WTC11 (cell line): ENCODE data around the gene KLK15. TPM values are rescaled to one million over a fixed set of nuclear protein-coding genes. Genes with fewer than 3 reads are reported as not detected.

Experiments used
- ATAC-seq: fragments of 200-7000 bp; cut with Tn5 transposase; 2 replicates; pipeline ENCODE4 v1.10.0; 2021; ENCODE audit warnings: mild to moderate bottlenecking, moderate library complexity
- CTCF ChIA-PET: fragments of 300-600 bp; sonication (Branson Sonifier 250); formaldehyde crosslinking; loops from one replicate; lab custom pipeline; 2021; ENCODE audit warnings: antibody characterized with exemption; lab: Charles Lee
- POLR2A ChIA-PET: fragments of 350-600 bp; sonication (Branson Sonifier 250); formaldehyde crosslinking; loops from one replicate; lab custom pipeline; 2021; ENCODE audit warnings: antibody characterized with exemption; lab: Charles Lee
- DNase-seq: peaks from one replicate; pipeline ENCODE4 v3.0.0; 2021; ENCODE audit warnings: low spot score
- H3K27ac Mint-ChIP-seq: 2 replicates; pipeline ENCODE4 v1.8.0; 2021; ENCODE audit warnings: mixed read lengths
- H3K27me3 Mint-ChIP-seq: 2 replicates; pipeline ENCODE4 v1.8.0; 2021; ENCODE audit warnings: low read depth, mild to moderate bottlenecking, moderate library complexity, mixed read lengths
- H3K36me3 Mint-ChIP-seq: 2 replicates; pipeline ENCODE4 v1.8.0; 2021; ENCODE audit warnings: mixed read lengths
- H3K4me1 Mint-ChIP-seq: 2 replicates; pipeline ENCODE4 v1.8.0; 2022; ENCODE audit warnings: mixed read lengths
- H3K4me3 Mint-ChIP-seq: 2 replicates; pipeline ENCODE4 v1.8.0; 2021; ENCODE audit warnings: mild to moderate bottlenecking, moderate library complexity, mixed read lengths
- H3K9me3 Mint-ChIP-seq: 2 replicates; pipeline ENCODE4 v1.8.0; 2021; ENCODE audit warnings: mixed read lengths
- CREM ChIP-seq: sonication (generic); formaldehyde crosslinking; IDR thresholded peaks from 2 replicates; pipeline ENCODE4 v1.8.1; 2022; ENCODE audit warnings: mild to moderate bottlenecking, missing genetic modification reagents, moderate library complexity
- ELF4 ChIP-seq: sonication (generic); formaldehyde crosslinking; IDR thresholded peaks from 2 replicates; pipeline ENCODE4 v1.8.1; 2022; ENCODE audit warnings: low read depth, mild to moderate bottlenecking, moderate library complexity, missing genetic modification reagents
- FOXJ3 ChIP-seq: sonication (generic); formaldehyde crosslinking; IDR thresholded peaks from 2 replicates; pipeline ENCODE4 v1.9.0; 2021; ENCODE audit warnings: missing genetic modification reagents, mild to moderate bottlenecking, borderline replicate concordance
- OVOL2 ChIP-seq: fragments of 250-450 bp; sonication (Bioruptor Pico); IDR thresholded peaks from 2 replicates; pipeline ENCODE4 v1.9.0; 2021; ENCODE audit warnings: mild to moderate bottlenecking, borderline replicate concordance
- SP1 ChIP-seq: sonication (generic); formaldehyde crosslinking; conservative IDR thresholded peaks from 2 replicates; pipeline ENCODE4 v1.8.1; 2022; ENCODE audit warnings: missing genetic modification reagents
- TP53 ChIP-seq: sonication (generic); formaldehyde crosslinking; IDR thresholded peaks from 2 replicates; pipeline ENCODE4 v1.8.1; 2023; ENCODE audit warnings: mild to moderate bottlenecking, missing genetic modification reagents
- ZNF121 ChIP-seq: sonication (generic); formaldehyde crosslinking; IDR thresholded peaks from 2 replicates; pipeline ENCODE4 v1.8.0; 2023; ENCODE audit warnings: missing genetic modification reagents
- ZNF416 ChIP-seq: fragments of 250-450 bp; sonication (Bioruptor Pico); IDR thresholded peaks from 2 replicates; pipeline ENCODE4 v1.9.0; 2021; ENCODE audit warnings: mild to moderate bottlenecking, inconsistent platforms
- total RNA-seq: library from RNA; stranded (reverse); gene quantifications from 3 replicates; pipeline ENCODE4 v1.2.3, GENCODE V29; 2021
- TF ChIP-seq, protein P1 (sequence below): sonication (generic); formaldehyde crosslinking; IDR thresholded peaks from 2 replicates; pipeline ENCODE4 v1.8.1; 2023; ENCODE audit warnings: mild to moderate bottlenecking, missing genetic modification reagents, moderate library complexity
- TF ChIP-seq, protein P2 (sequence below): sonication (generic); formaldehyde crosslinking; IDR thresholded peaks from 2 replicates; pipeline ENCODE4 v1.8.0; 2022; ENCODE audit warnings: missing genetic modification reagents
- TF ChIP-seq, protein P3 (sequence below): sonication (generic); formaldehyde crosslinking; IDR thresholded peaks from 2 replicates; pipeline ENCODE4 v1.8.0; 2022; ENCODE audit warnings: mild to moderate bottlenecking, missing genetic modification reagents
- TF ChIP-seq, protein P4 (sequence below): sonication (generic); formaldehyde crosslinking; IDR thresholded peaks from 2 replicates; pipeline ENCODE4 v1.8.1; 2023; ENCODE audit warnings: mild to moderate bottlenecking, moderate library complexity, missing genetic modification reagents
- TF ChIP-seq, protein P5 (sequence below): sonication (generic); formaldehyde crosslinking; conservative IDR thresholded peaks from 2 replicates; pipeline ENCODE4 v1.8.1; 2022; ENCODE audit warnings: mild to moderate bottlenecking, missing genetic modification reagents
- TF ChIP-seq, protein P6 (sequence below): sonication (generic); formaldehyde crosslinking; IDR thresholded peaks from 2 replicates; pipeline ENCODE4 v1.8.1; 2023; ENCODE audit warnings: mild to moderate bottlenecking, missing genetic modification reagents, moderate library complexity
- TF ChIP-seq, protein P7 (sequence below): sonication (generic); formaldehyde crosslinking; IDR thresholded peaks from 2 replicates; pipeline ENCODE4 v1.8.1; 2022; ENCODE audit warnings: low read depth, missing genetic modification reagents, borderline replicate concordance
- TF ChIP-seq, protein P8 (sequence below): sonication (generic); formaldehyde crosslinking; conservative IDR thresholded peaks from 2 replicates; pipeline ENCODE4 v1.8.1; 2023; ENCODE audit warnings: mild to moderate bottlenecking, low read depth, missing genetic modification reagents, moderate library complexity
- TF ChIP-seq, protein P9 (sequence below): sonication (generic); formaldehyde crosslinking; IDR thresholded peaks from 2 replicates; pipeline ENCODE4 v1.8.0; 2022; ENCODE audit warnings: mild to moderate bottlenecking, missing genetic modification reagents

KLK15 gene
- total RNA-seq, 1 experiment from 2014 or later, result not detected

DNA sequence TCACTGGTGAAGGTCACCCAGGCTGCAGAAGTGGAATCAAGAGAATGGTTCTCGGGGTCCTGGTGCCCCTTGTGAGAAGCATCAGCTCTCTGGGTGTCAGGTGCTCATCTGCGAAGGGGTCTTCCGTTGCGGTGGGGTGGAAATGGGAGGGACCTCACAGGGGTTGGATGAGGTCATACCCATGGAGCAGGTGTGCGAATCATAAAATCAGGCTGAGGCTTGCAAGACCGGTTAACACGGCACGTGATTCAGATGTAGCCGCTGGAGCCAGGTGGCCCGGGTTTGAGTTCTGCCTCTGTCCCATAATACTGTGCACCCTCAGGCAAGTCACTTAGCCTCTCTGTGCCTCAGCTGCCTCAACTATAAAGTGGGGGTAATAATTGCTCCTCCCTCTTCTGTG is 3.9 kb upstream of the KLK15 start:
- DNase-seq (no peak), ATAC-seq (no peak)
- Mint-ChIP-seq H3K27me3 (peaks cover 75% of the 10 kb centered on the region), H3K36me3 (no peaks in the 10 kb centered on the region), H3K9me3 (no peaks in the 10 kb centered on the region), H3K4me3 (peak overlapping the region; percentile 83), H3K4me1 (peaks cover 18% of the 10 kb centered on the region), H3K27ac (no peak overlapping the region)
- TF ChIP-seq, protein P1, sequence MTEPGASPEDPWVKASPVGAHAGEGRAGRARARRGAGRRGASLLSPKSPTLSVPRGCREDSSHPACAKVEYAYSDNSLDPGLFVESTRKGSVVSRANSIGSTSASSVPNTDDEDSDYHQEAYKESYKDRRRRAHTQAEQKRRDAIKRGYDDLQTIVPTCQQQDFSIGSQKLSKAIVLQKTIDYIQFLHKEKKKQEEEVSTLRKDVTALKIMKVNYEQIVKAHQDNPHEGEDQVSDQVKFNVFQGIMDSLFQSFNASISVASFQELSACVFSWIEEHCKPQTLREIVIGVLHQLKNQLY, result no peak
- no peak for TF ChIP-seq FOXJ3 (CRISPR knock-in tag)
- TF ChIP-seq, protein P2, sequence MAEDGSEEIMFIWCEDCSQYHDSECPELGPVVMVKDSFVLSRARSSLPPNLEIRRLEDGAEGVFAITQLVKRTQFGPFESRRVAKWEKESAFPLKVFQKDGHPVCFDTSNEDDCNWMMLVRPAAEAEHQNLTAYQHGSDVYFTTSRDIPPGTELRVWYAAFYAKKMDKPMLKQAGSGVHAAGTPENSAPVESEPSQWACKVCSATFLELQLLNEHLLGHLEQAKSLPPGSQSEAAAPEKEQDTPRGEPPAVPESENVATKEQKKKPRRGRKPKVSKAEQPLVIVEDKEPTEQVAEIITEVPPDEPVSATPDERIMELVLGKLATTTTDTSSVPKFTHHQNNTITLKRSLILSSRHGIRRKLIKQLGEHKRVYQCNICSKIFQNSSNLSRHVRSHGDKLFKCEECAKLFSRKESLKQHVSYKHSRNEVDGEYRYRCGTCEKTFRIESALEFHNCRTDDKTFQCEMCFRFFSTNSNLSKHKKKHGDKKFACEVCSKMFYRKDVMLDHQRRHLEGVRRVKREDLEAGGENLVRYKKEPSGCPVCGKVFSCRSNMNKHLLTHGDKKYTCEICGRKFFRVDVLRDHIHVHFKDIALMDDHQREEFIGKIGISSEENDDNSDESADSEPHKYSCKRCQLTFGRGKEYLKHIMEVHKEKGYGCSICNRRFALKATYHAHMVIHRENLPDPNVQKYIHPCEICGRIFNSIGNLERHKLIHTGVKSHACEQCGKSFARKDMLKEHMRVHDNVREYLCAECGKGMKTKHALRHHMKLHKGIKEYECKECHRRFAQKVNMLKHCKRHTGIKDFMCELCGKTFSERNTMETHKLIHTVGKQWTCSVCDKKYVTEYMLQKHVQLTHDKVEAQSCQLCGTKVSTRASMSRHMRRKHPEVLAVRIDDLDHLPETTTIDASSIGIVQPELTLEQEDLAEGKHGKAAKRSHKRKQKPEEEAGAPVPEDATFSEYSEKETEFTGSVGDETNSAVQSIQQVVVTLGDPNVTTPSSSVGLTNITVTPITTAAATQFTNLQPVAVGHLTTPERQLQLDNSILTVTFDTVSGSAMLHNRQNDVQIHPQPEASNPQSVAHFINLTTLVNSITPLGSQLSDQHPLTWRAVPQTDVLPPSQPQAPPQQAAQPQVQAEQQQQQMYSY, result no peak
- no peak for TF ChIP-seq TP53
- TF ChIP-seq CREM, result no peak
- TF ChIP-seq SP1 (CRISPR knock-in tag), result no peak
- TF ChIP-seq, protein P3, sequence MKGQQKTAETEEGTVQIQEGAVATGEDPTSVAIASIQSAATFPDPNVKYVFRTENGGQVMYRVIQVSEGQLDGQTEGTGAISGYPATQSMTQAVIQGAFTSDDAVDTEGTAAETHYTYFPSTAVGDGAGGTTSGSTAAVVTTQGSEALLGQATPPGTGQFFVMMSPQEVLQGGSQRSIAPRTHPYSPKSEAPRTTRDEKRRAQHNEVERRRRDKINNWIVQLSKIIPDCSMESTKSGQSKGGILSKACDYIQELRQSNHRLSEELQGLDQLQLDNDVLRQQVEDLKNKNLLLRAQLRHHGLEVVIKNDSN (CRISPR knock-in tag), result no peak
- TF ChIP-seq ZNF121 (CRISPR knock-in tag), result no peak
- TF ChIP-seq, protein P4, sequence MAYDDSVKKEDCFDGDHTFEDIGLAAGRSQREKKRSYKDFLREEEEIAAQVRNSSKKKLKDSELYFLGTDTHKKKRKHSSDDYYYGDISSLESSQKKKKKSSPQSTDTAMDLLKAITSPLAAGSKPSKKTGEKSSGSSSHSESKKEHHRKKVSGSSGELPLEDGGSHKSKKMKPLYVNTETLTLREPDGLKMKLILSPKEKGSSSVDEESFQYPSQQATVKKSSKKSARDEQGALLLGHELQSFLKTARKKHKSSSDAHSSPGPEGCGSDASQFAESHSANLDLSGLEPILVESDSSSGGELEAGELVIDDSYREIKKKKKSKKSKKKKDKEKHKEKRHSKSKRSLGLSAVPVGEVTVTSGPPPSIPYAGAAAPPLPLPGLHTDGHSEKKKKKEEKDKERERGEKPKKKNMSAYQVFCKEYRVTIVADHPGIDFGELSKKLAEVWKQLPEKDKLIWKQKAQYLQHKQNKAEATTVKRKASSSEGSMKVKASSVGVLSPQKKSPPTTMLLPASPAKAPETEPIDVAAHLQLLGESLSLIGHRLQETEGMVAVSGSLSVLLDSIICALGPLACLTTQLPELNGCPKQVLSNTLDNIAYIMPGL (CRISPR knock-in tag), result no peak
- TF ChIP-seq, protein P5, sequence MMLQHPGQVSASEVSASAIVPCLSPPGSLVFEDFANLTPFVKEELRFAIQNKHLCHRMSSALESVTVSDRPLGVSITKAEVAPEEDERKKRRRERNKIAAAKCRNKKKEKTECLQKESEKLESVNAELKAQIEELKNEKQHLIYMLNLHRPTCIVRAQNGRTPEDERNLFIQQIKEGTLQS (CRISPR knock-in tag), result no peak
- TF ChIP-seq, protein P6, sequence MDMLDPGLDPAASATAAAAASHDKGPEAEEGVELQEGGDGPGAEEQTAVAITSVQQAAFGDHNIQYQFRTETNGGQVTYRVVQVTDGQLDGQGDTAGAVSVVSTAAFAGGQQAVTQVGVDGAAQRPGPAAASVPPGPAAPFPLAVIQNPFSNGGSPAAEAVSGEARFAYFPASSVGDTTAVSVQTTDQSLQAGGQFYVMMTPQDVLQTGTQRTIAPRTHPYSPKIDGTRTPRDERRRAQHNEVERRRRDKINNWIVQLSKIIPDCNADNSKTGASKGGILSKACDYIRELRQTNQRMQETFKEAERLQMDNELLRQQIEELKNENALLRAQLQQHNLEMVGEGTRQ (CRISPR knock-in tag), result no peak
- POLR2A ChIA-PET, result no interaction called here
- CTCF ChIA-PET, result interaction anchor here (1.2 kb wide), 2 partner anchors 72 to 180 kb away, joined by 3 to 6 read pairs; no protein-coding TSS in a partner anchor

DNA sequence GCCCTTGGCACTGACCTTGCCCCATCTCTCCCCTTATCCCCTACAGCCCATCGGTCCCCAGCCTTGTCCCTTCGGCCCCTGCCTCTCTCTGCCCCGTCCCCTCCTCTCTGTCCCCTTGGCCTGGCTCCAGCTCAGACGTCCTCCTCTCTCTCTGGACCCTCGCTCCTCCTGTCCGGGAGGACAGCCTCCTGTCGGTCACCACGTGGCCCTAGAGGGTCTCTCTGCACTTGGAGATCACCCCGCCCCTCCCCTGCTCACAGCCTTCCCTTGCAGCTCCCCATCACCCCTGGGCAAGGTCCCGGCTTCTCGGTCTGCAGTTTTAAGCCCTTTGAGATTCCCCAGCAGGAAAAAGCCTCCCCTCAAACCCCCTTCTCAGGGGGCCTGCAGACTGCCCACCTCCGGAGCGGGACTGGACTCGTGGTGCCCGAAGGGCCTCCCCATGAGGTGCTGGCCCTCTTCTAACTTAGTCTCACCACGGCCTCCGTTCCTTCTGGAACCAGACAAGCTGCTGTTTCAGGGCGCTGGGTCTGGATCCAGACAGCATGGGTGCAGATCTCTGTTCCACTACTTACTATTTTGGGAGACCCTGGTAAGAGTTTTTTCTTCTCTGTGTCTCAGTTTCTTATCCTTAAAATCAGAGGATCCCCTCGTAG is 3.3 kb upstream of the KLK15 start:
- H3K4me3 Mint-ChIP-seq, result peak overlapping the region; percentile 83
- H3K27ac Mint-ChIP-seq, result no peak overlapping the region
- DNase-seq (peak; percentile 41), ATAC-seq (peak; percentile 12)
- ChIA-PET CTCF (interaction anchor here (1.2 kb wide), 2 partner anchors 73 to 181 kb away, joined by 3 to 6 read pairs; no protein-coding TSS in a partner anchor), POLR2A (no interaction called here)
- H3K27me3 Mint-ChIP-seq, result peaks cover 69% of the 10 kb centered on the region
- no peaks in the 10 kb centered on the region for H3K9me3 Mint-ChIP-seq
- peaks cover 18% of the 10 kb centered on the region for H3K4me1 Mint-ChIP-seq
- no peaks in the 10 kb centered on the region for H3K36me3 Mint-ChIP-seq
- TF ChIP-seq, protein P7, sequence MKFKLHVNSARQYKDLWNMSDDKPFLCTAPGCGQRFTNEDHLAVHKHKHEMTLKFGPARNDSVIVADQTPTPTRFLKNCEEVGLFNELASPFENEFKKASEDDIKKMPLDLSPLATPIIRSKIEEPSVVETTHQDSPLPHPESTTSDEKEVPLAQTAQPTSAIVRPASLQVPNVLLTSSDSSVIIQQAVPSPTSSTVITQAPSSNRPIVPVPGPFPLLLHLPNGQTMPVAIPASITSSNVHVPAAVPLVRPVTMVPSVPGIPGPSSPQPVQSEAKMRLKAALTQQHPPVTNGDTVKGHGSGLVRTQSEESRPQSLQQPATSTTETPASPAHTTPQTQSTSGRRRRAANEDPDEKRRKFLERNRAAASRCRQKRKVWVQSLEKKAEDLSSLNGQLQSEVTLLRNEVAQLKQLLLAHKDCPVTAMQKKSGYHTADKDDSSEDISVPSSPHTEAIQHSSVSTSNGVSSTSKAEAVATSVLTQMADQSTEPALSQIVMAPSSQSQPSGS (CRISPR knock-in tag), result no peak
- TF ChIP-seq OVOL2 (no peak), ZNF416 (CRISPR knock-in tag) (no peak), ELF4 (CRISPR knock-in tag) (no peak)
- TF ChIP-seq, protein P6 (CRISPR knock-in tag), result no peak
- TF ChIP-seq, protein P8, sequence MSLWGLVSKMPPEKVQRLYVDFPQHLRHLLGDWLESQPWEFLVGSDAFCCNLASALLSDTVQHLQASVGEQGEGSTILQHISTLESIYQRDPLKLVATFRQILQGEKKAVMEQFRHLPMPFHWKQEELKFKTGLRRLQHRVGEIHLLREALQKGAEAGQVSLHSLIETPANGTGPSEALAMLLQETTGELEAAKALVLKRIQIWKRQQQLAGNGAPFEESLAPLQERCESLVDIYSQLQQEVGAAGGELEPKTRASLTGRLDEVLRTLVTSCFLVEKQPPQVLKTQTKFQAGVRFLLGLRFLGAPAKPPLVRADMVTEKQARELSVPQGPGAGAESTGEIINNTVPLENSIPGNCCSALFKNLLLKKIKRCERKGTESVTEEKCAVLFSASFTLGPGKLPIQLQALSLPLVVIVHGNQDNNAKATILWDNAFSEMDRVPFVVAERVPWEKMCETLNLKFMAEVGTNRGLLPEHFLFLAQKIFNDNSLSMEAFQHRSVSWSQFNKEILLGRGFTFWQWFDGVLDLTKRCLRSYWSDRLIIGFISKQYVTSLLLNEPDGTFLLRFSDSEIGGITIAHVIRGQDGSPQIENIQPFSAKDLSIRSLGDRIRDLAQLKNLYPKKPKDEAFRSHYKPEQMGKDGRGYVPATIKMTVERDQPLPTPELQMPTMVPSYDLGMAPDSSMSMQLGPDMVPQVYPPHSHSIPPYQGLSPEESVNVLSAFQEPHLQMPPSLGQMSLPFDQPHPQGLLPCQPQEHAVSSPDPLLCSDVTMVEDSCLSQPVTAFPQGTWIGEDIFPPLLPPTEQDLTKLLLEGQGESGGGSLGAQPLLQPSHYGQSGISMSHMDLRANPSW (CRISPR knock-in tag), result no peak
- TF ChIP-seq, protein P9, sequence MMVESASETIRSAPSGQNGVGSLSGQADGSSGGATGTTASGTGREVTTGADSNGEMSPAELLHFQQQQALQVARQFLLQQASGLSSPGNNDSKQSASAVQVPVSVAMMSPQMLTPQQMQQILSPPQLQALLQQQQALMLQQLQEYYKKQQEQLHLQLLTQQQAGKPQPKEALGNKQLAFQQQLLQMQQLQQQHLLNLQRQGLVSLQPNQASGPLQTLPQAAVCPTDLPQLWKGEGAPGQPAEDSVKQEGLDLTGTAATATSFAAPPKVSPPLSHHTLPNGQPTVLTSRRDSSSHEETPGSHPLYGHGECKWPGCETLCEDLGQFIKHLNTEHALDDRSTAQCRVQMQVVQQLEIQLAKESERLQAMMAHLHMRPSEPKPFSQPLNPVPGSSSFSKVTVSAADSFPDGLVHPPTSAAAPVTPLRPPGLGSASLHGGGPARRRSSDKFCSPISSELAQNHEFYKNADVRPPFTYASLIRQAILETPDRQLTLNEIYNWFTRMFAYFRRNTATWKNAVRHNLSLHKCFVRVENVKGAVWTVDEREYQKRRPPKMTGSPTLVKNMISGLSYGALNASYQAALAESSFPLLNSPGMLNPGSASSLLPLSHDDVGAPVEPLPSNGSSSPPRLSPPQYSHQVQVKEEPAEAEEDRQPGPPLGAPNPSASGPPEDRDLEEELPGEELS (CRISPR knock-in tag), result no peak
